HCT116 (cell line): ENCODE results near the gene DEFB132. TPM values are rescaled to one million over a fixed set of nuclear protein-coding genes. Genes with fewer than 3 reads are reported as not detected.

ENCODE experiments used
- ATAC-seq: fragments of 200-7000 bp; cut with Tn5 transposase; 2 replicates; pipeline ENCODE4 v1.9.1; 2020; ENCODE audit warnings: mild to moderate bottlenecking, moderate library complexity
- BruUV-seq: library from RNA; stranded (reverse); fragments of 400-500 nt; replicated peaks from 2 replicates; lab custom pipeline; 2021; lab: Mats Ljungman, UMichigan
- CTCF ChIA-PET: fragments of 300-600 bp; sonication (Branson Sonifier 250); formaldehyde crosslinking; loops from one replicate; lab custom pipeline; 2021; ENCODE audit warnings: antibody characterized with exemption; lab: Charles Lee
- POLR2A ChIA-PET: fragments of 300-600, 350-600 bp; sonication (Branson Sonifier 250); formaldehyde crosslinking; loops from one replicate; lab custom pipeline; 2021; ENCODE audit warnings: antibody characterized with exemption; lab: Charles Lee
- RAD21 ChIA-PET, 2 experiments: fragments of 300-600 bp; sonication (Branson Sonifier 250); formaldehyde crosslinking; loops; one replicate each; lab custom pipeline; 2023; ENCODE audit warnings: low total read pairs in 2 of 2; ENCODE audit not compliant: uncharacterized antibody in 2 of 2, unreplicated experiment in 2 of 2, low non-redundant PET in 1 of 2; lab: Charles Lee
- DNase-seq: peaks from one replicate; pipeline ENCODE4 v3.0.0-alpha.2; 2010; ENCODE audit warnings: low read depth, low spot score
- H2AFZ ChIP-seq: fragments of 200-600 bp; shearing (Covaris generic), sonication (generic); 2 replicates; pipeline ENCODE4 v1.6.1; 2017; ENCODE audit warnings: low read depth, mixed run types, mixed read lengths, antibody characterized with exemption, low read length; ENCODE audit not compliant: poor library complexity, severe bottlenecking
- H3K27ac ChIP-seq: 2 replicates; pipeline ENCODE4 v1.5.1; 2012; ENCODE audit warnings: low read depth, low read length
- H3K27me3 ChIP-seq: fragments of 200-600 bp; sonication (generic); 2 replicates; pipeline ENCODE4 v1.6.1; 2016; ENCODE audit warnings: mixed run types, low read length, mixed read lengths; ENCODE audit not compliant: insufficient read depth
- H3K36me3 ChIP-seq, 2 experiments: fragments of 200-500 bp in 1 of 2; fragments of 200-600 bp in 1 of 2; sonication (Bioruptor generic) in 1 of 2; sonication (generic) in 1 of 2; 2 replicates each; pipeline versions ENCODE4 v1.5.1 to v1.6.1; 2014 to 2016; ENCODE audit warnings: low read length in 2 of 2, inconsistent platforms in 1 of 2, mixed read lengths in 1 of 2, mixed run types in 1 of 2; ENCODE audit not compliant: insufficient read depth in 2 of 2, control insufficient read depth in 1 of 2
- H3K4me1 ChIP-seq, 2 experiments: fragments of 200-600 bp in 1 of 2; sonication (generic) in 1 of 2; 2 replicates each; pipeline versions ENCODE4 v1.5.1 to v1.6.1; 2012 to 2017; ENCODE audit warnings: low read length in 2 of 2, inconsistent platforms in 1 of 2, mild to moderate bottlenecking in 1 of 2, mixed read lengths in 1 of 2, mixed run types in 1 of 2, moderate library complexity in 1 of 2; ENCODE audit not compliant: insufficient read depth in 2 of 2, control insufficient read depth in 1 of 2
- H3K4me2 ChIP-seq: fragments of 200-600 bp; sonication (generic); 2 replicates; pipeline ENCODE4 v1.6.1; 2017; ENCODE audit warnings: mixed run types, low read length, mixed read lengths
- H3K4me3 ChIP-seq, 2 experiments: fragments of 200-600 bp in 1 of 2; sonication (generic) in 1 of 2; replicated peaks in 1 of 2; 2 replicates each; pipeline ENCODE4 v1.5.1; 2011 to 2016; ENCODE audit warnings: low read length in 2 of 2, control low read depth in 1 of 2, low read depth in 1 of 2, mild to moderate bottlenecking in 1 of 2, mixed read lengths in 1 of 2, mixed run types in 1 of 2
- H3K79me2 ChIP-seq: fragments of 200-600 bp; sonication (generic); 2 replicates; pipeline ENCODE4 v1.6.1; 2017; ENCODE audit warnings: mild to moderate bottlenecking, mixed run types, low read length, moderate library complexity, mixed read lengths; ENCODE audit not compliant: insufficient read depth
- H3K9ac ChIP-seq: fragments of 200-600 bp; sonication (generic); 2 replicates; pipeline ENCODE4 v1.6.1; 2016; ENCODE audit warnings: low read length, mixed read lengths
- H3K9me2 ChIP-seq: fragments of 200-600 bp; sonication (generic), shearing (Covaris generic); 2 replicates; pipeline ENCODE4 v1.6.1; 2017; ENCODE audit warnings: mixed run types, mild to moderate bottlenecking, moderate library complexity; ENCODE audit not compliant: insufficient read depth
- H3K9me3 ChIP-seq, 2 experiments: fragments of 200-500 bp in 1 of 2; fragments of 200-600 bp in 1 of 2; sonication (Bioruptor generic) in 1 of 2; sonication (generic) in 1 of 2; 2 replicates each; pipeline ENCODE4 v1.6.1; 2014 to 2017; ENCODE audit warnings: low read length in 2 of 2, mixed read lengths in 2 of 2, inconsistent platforms in 1 of 2, low read depth in 1 of 2, mild to moderate bottlenecking in 1 of 2, mixed run types in 1 of 2, moderate library complexity in 1 of 2; ENCODE audit not compliant: control insufficient read depth in 1 of 2, insufficient read depth in 1 of 2
- H4K20me1 ChIP-seq: fragments of 200-600 bp; sonication (generic), shearing (Covaris generic); 2 replicates; pipeline ENCODE4 v1.6.1; 2017; ENCODE audit warnings: mixed run types, mild to moderate bottlenecking, moderate library complexity; ENCODE audit not compliant: insufficient read depth
- CEBPB ChIP-seq: IDR thresholded peaks from 2 replicates; pipeline ENCODE4 v1.6.1; 2012; ENCODE audit warnings: low read depth
- EZH2phosphoT487 ChIP-seq: fragments of 200-600 bp; IDR thresholded peaks from 2 replicates; pipeline ENCODE4 v1.6.1; 2018; ENCODE audit warnings: antibody characterized with exemption, borderline replicate concordance
- JUND ChIP-seq: IDR thresholded peaks from 2 replicates; pipeline ENCODE4 v1.6.1; 2012
- POLR2AphosphoS5 ChIP-seq: IDR thresholded peaks from 2 replicates; pipeline ENCODE4 v1.6.1; 2011; ENCODE audit warnings: mild to moderate bottlenecking, low read depth, low read length, moderate library complexity
- REST ChIP-seq: IDR thresholded peaks from 2 replicates; pipeline ENCODE4 v1.6.1; 2012; ENCODE audit warnings: low read depth
- SP1 ChIP-seq: IDR thresholded peaks from 2 replicates; pipeline ENCODE4 v1.6.1; 2012; ENCODE audit warnings: low read depth
- TCF7L2 ChIP-seq: IDR thresholded peaks from 2 replicates; pipeline ENCODE4 v1.7.0; 2011; ENCODE audit warnings: borderline replicate concordance, inconsistent platforms; ENCODE audit not compliant: insufficient read depth, insufficient read length; ENCODE audit errors: extremely low read depth
- ZFX ChIP-seq: fragments of 450-650 bp; IDR thresholded peaks from 2 replicates; pipeline ENCODE4 v1.6.1; 2017
- intact Hi-C: fragments of 100-400 bp; cut with micrococcal nuclease; formaldehyde crosslinking; loops from 2 replicates; pipeline ENCODE4 v1.10.0; 2022
- total RNA-seq: library from RNA; stranded (reverse); gene quantifications from one replicate; pipeline ENCODE4 v1.2.1, GENCODE V29; 2021; ENCODE audit not compliant: unreplicated experiment

DEFB132 gene
- total RNA-seq, 1 experiment from 2014 or later: not detected

GRCh38 chr20:294602-295001 is 37.1 kb downstream of the DEFB132 start:
- no TSS peak for BruUV-seq
- Histone ChIP-seq H3K9me3 (no peaks in the 10 kb centered on the region), H3K79me2 (peaks cover 25% of the 10 kb centered on the region), H3K36me3 (peaks cover 0 to 6% of the 10 kb centered on the region in 2 experiments; a peak in 1 of 4 replicates), H3K9me2 (no peaks in the 10 kb centered on the region), H3K4me2 (no peak overlapping the region), H3K4me1 (peaks cover 18 to 44% of the 10 kb centered on the region in 2 experiments), H2AFZ (no peak overlapping the region), H3K4me3 (no peak overlapping the region), H3K27me3 (no peaks in the 10 kb centered on the region), H3K27ac (no peak overlapping the region), H3K9ac (no peak overlapping the region), H4K20me1 (peaks cover 2% of the 10 kb centered on the region; the same call in 1 of the 2 replicates)
- ChIA-PET RAD21 (no interaction called here), CTCF (no interaction called here), POLR2A (no interaction called here)
- ATAC-seq (no peak), DNase-seq (no peak)
- intact Hi-C loops: no loop called here
- no peak for TF ChIP-seq POLR2AphosphoS5
- no peak for TF ChIP-seq SP1
- no peak for TF ChIP-seq TCF7L2
- TF ChIP-seq JUND: no peak
- no peak for TF ChIP-seq ZFX
- TF ChIP-seq EZH2phosphoT487: no peak
- TF ChIP-seq REST: no peak
- TF ChIP-seq CEBPB: no peak
